ENCODE measurements around the gene ZBTB17.
"Not testable (repeated sequence)": the region's sequence is repeated elsewhere in the genome, so short reads cannot be mapped to it uniquely, and the experiment has no call there.

The ZBTB17 gene

GRCh38 chr1:15937146-15937545 lies 38.8 kb downstream of the ZBTB17 start:
- in situ Hi-C loops (cut with MboI; ENCODE audit: low sequenced_read_pairs) = no loop called here

DNA sequence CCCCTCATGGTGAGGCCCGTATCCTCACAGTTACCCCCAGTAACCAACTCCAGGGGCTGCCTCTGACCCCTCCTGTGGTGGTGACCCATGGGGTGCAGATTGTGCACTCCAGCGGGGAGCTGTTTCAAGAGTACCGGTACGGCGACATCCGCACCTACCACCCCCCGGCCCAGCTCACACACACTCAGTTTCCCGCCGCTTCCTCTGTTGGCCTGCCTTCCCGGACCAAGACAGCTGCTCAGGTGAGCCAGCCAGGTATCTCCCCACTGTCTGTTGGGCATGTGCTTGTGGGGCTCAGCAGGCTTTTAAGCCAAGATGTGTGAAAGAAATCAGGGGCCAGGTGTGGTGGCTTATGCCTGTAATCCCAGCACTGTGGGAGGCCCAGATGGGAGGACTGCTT lies 39.9 kb downstream of the ZBTB17 start:
- in situ Hi-C loops (cut with MboI; ENCODE audit: low sequenced_read_pairs) = no loop called here

DNA sequence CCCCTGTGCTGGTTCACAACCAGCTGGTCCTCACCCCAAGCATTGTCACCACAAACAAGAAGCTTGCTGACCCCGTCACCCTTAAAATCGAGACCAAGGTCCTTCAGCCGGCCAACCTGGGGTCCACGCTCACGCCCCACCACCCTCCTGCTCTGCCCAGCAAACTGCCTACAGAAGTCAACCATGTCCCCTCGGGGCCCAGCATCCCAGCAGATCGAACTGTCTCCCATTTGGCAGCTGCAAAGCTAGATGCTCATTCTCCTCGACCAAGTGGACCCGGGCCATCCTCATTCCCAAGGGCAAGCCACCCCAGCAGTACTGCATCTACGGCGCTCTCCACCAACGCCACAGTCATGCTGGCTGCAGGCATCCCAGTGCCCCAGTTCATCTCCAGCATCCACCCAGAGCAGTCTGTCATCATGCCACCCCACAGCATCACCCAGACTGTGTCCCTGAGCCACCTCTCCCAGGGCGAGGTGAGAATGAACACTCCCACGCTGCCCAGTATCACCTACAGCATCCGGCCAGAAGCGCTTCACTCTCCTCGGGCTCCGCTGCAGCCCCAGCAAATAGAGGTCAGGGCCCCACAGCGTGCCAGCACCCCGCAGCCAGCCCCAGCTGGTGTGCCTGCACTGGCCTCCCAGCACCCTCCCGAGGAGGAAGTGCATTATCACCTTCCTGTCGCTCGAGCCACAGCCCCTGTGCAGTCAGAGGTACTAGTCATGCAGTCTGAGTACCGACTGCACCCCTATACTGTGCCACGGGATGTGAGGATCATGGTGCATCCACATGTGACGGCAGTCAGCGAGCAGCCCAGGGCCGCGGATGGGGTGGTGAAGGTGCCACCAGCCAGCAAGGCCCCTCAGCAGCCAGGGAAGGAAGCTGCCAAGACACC lies 40.6 kb downstream of the ZBTB17 start:
- in situ Hi-C loops (cut with MboI; ENCODE audit: low sequenced_read_pairs) = no loop called here

- in situ Hi-C loops (cut with MboI; ENCODE audit: low sequenced_read_pairs) = no loop called here
Observed at GRCh38 chr1:15934211-15935055, 41.5 kb downstream of the ZBTB17 start.

DNA sequence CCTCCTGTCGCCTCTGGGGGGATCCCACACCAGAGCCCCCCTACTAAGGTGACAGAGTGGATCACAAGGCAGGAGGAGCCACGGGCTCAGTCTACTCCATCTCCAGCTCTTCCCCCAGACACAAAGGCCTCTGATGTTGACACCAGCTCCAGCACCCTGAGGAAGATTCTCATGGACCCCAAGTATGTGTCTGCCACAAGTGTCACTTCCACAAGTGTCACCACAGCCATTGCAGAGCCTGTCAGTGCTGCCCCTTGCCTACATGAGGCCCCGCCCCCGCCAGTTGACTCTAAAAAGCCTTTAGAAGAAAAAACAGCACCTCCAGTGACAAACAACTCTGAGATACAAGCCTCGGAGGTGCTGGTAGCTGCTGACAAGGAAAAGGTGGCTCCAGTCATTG lies 42.2 kb downstream of the ZBTB17 start:
- in situ Hi-C loops (cut with MboI; ENCODE audit: low sequenced_read_pairs) = no loop called here

- in situ Hi-C loops (cut with MboI; ENCODE audit: low sequenced_read_pairs) = no loop called here
Observed at GRCh38 chr1:15932612-15933011, 43.3 kb downstream of the ZBTB17 start.

DNA sequence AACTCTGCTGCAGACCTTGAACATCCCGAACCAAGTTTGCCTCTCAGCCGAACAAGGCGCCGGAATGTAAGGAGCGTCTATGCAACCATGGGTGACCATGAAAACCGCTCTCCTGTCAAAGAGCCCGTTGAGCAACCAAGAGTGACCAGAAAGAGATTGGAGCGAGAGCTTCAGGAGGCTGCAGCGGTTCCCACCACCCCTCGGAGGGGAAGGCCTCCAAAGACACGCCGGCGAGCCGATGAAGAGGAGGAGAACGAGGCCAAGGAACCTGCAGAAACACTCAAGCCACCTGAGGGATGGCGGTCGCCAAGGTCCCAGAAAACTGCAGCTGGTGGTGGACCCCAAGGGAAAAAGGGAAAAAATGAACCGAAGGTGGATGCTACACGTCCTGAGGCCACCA lies 44.0 kb downstream of the ZBTB17 start:
- in situ Hi-C loops (cut with MboI; ENCODE audit: low sequenced_read_pairs) = no loop called here

GRCh38 chr1:15931401-15931800 lies 44.5 kb downstream of the ZBTB17 start:
- in situ Hi-C loops (cut with MboI; ENCODE audit: low sequenced_read_pairs) = no loop called here

DNA sequence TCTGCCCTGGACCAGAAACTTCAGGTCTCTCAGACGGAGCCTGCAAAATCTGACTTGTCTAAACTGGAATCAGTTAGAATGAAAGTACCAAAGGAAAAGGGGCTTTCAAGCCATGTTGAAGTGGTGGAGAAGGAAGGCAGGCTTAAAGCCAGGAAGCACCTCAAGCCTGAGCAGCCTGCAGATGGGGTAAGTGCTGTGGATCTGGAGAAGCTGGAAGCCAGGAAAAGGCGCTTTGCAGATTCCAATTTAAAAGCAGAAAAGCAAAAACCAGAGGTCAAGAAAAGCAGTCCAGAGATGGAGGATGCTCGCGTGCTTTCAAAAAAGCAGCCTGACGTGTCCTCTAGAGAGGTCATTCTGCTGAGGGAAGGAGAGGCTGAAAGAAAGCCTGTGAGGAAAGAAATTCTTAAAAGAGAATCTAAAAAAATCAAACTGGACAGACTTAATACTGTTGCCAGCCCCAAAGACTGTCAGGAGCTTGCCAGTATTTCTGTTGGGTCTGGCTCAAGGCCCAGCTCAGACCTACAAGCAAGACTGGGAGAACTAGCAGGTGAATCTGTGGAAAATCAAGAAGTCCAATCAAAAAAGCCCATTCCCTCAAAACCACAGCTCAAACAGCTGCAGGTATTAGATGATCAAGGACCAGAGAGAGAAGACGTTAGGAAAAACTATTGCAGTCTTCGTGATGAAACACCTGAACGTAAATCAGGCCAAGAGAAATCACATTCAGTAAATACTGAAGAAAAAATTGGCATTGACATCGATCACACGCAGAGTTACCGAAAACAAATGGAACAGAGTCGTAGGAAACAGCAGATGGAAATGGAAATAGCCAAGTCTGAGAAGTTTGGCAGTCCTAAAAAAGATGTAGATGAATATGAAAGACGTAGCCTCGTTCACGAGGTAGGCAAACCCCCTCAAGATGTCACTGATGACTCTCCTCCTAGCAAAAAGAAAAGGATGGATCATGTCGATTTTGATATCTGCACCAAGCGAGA lies 46.6 kb downstream of the ZBTB17 start:
- in situ Hi-C loops (cut with MboI; ENCODE audit: low sequenced_read_pairs) = no loop called here

GRCh38 chr1:15926448-15926847 lies 49.5 kb downstream of the ZBTB17 start:
- in situ Hi-C loops (cut with MboI; ENCODE audit: low sequenced_read_pairs) = not testable (repeated sequence)

GRCh38 chr1:15923241-15923640 lies 52.7 kb downstream of the ZBTB17 start:
- in situ Hi-C loops (cut with MboI; ENCODE audit: low sequenced_read_pairs) = no loop called here

DNA sequence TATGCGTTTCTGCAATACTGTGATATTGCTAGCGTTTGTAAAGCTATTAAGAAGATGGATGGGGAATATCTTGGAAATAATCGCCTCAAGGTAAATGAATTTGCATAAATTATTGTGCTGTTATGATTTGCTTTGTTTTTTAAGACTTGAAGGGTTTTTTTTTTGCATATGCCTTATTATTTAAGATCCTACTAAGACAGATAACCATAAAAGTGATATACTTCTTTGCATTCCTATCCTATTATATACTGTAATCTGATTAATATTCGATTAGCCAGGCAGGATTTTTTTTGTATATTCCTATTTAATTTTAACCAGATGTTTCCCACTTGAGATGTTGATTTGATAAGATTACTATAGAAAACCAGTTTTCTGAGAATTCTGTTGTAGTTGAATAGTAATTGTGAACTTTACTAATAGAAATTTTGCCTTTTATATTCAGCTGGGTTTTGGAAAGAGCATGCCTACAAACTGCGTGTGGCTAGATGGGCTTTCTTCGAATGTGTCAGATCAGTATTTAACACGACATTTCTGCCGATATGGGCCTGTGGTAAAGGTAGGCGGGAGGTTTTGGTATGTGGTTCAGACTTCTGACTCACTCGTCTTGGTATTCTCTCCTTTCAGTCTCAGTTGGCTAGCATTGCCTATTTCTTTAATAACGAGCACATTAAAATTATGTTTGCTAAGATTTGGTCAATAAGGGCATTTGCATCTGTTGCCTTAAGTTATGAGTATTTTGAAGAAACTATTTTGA lies 56.8 kb downstream of the ZBTB17 start:
- in situ Hi-C loops (cut with MboI; ENCODE audit: low sequenced_read_pairs) = no loop called here

GRCh38 chr1:15916916-15917315 lies 59.0 kb downstream of the ZBTB17 start:
- in situ Hi-C loops (cut with MboI; ENCODE audit: low sequenced_read_pairs) = no loop called here

GRCh38 chr1:15916417-15916816 lies 59.5 kb downstream of the ZBTB17 start:
- in situ Hi-C loops (cut with MboI; ENCODE audit: low sequenced_read_pairs) = no loop called here

DNA sequence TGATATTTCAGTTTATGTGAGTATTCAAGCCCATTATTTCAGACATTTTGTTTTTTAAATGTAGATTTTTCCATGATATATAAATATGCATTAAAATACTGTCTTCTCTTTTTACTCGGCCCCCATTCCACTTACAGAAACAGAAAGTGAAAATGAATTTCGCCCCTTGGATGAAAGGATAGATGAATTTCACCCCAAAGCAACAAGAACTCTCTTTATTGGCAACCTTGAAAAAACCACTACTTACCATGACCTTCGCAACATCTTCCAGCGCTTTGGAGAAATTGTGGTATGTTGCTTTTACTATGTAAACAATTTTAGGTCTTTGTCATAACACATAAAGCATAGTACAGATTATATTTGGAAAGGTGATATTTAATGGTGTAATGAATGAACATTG lies 59.9 kb downstream of the ZBTB17 start:
- in situ Hi-C loops (cut with MboI; ENCODE audit: low sequenced_read_pairs) = no loop called here

- in situ Hi-C loops (cut with MboI; ENCODE audit: low sequenced_read_pairs) = not testable (repeated sequence)
Observed at GRCh38 chr1:15913607-15914006, 62.3 kb downstream of the ZBTB17 start.

DNA sequence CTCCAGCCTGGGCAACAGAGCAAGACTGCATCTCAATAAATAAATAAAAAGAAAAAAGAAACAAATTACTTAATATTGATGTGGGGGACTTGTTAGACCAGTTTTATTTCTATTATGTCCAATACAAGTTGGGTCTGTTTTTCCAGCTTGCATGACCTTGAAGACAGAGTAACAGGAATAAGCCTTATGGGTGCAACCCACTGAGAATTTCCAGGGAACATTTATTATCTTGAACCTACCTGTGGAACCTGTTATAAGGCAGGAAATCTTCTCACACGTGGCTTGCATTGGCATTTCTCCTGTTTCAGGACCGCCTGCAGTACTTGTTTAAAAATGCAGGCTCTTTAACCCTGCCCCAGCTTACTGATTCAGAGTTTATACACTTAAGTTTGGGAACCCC lies 64.0 kb downstream of the ZBTB17 start:
- in situ Hi-C loops (cut with MboI; ENCODE audit: low sequenced_read_pairs) = no loop called here

- in situ Hi-C loops (cut with MboI; ENCODE audit: low sequenced_read_pairs) = no loop called here
Observed at GRCh38 chr1:15911141-15911540, 64.8 kb downstream of the ZBTB17 start.

DNA sequence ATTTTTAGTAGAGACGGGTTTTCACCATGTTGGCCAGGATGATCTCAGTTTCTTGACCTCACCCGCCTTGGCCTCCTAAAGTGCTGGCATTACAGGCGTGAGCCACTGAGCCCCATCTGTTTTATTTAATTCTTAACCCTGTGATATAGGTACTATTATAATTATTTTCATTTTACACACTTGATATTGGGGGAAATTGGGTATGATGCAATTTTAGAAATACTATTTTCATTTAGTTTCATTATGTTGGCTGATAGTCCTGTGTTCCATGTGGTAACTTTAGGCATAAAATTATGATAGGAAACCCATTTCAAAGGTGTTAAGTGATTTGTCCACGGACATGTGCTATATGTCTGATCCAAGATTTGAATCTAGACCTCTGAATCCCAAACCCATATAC lies 67.3 kb downstream of the ZBTB17 start:
- in situ Hi-C loops (cut with MboI; ENCODE audit: low sequenced_read_pairs) = no loop called here

GRCh38 chr1:15902882-15903281 lies 73.0 kb downstream of the ZBTB17 start:
- in situ Hi-C loops (cut with MboI; ENCODE audit: low sequenced_read_pairs) = no loop called here

Data from HL-60/S4 treated with retinoic acid at 250 ng/mL for 4 days and 3 days (cell line).